Upper lobe of left lung (tissue), 4 donors: ENCODE results near the gene MEGF8.

ENCODE experiments used
- CTCF ChIP-seq, 6 experiments: fragments of 450-650 bp in 4 of 6; fragments of 200-600 bp in 2 of 6; sonication (generic) in 2 of 6; IDR thresholded peaks; one replicate each; pipeline ENCODE4 v1.5.1; 2016 to 2019; ENCODE audit warnings: antibody characterized with exemption in 6 of 6
- EP300 ChIP-seq, 4 donors: sonication (generic); formaldehyde crosslinking; IDR thresholded peaks; one replicate each; pipeline ENCODE4 v1.5.1; 2017; ENCODE audit warnings: antibody characterized with exemption in 4 of 4, control low read depth in 2 of 4
- POLR2AphosphoS5 ChIP-seq, 2 donors: sonication (generic); formaldehyde crosslinking; IDR thresholded peaks; one replicate each; pipeline ENCODE4 v1.5.1; 2017; ENCODE audit warnings: antibody characterized with exemption in 2 of 2

GRCh38 chr19:42426643-42427042, 101.2 kb downstream of the MEGF8 start:
- no peak for TF ChIP-seq CTCF (IDR thresholded peaks at IDR 0.05)
- no peak for TF ChIP-seq POLR2AphosphoS5 (IDR thresholded peaks at IDR 0.05)
- no peak for TF ChIP-seq EP300 (IDR thresholded peaks at IDR 0.05)
